GM21381 (cell line): ENCODE data around the gene CRYGN.

Experiments
- ATAC-seq: cut with Tn5 transposase; IDR thresholded peaks from one replicate; pipeline ENCODE4 v1.9.1; 2021; ENCODE audit warnings: mild to moderate bottlenecking, moderate library complexity; ENCODE audit not compliant: unreplicated experiment

Gene CRYGN

DNA sequence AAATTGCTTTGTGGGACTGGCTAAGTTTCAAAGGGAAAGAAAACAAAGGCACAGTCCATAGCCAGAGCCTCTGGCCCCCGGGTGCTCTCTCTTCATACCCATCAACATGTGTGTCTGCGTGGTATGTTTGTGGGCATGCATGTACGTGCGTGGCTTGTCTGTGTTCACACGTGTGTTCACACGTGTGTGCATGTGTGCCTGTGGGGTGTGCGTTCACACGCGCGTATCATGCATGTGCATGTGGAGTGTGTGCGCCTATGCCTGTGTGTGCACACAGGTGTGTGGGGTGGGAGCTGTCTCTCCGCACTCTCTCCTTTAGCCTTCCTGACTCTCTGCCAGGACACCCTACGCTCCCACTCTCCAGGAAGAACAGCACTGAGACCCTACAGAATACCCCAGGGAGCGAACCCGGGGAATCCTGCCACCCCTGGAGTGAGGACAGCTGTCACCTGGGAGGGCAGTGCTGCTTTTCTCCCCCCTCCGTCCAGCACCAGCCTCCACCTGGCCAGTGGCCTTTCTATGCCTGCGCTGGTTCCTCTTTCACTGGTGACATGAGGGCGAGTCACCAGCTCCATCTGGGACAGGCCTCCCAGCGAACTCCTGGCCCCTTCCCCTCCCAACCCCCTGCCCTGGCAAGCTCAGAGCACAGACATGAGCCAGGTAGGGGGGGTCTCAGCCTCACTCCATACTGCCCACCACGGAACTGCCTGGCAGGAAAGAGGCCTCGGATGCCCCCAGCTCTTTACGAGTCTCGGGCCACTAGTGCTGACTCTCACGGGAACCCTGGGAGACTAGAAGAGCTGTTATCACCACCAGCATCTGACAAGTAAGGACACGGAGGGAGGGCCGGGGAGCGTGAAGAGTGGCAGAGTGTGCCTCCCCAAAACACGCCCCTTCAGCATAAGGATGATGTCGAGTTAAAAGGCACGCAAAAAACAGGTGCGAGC is 46.6 kb downstream of the CRYGN start:
- no peak for ATAC-seq

DNA sequence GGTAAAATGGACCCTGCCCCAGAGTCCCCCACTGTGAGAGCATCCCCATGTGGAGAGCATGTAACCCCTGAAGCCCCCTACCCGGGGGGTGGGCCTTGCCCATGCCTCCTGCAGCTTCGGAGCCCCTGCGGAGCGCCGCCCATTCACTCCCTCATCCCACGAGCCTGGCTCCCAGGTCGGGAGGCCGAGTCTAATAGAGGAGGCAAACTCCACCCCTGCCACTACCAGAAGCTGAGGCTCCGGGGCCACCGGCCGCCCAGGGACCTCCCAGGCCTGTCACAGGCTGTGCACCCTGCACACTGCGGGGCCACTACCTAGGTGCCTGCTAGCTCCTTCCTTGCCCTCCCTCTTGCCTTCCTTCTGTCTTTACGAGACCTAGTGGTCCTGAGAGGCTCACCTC is 47.5 kb downstream of the CRYGN start:
- ATAC-seq: no peak

DNA sequence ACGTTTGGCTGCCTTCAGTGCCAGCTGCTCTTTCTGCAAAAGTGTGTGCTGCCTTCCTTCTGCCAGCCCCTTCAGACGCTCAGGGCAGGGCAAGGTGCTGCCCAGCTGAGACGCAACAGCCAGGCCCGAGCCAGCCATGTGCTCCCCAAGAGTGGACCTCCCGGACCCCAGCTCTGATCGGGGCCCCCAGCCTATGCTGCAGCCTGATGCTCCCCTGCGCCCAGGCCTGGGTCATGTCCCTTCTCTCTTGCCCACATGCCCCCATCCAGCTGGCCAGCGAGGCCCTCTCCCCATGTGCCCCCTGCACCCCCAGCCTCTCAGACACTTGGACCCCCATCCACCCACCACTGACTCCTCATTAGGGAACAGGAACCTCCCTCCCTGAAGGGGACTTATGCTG is 47.9 kb downstream of the CRYGN start:
- ATAC-seq: no peak

DNA sequence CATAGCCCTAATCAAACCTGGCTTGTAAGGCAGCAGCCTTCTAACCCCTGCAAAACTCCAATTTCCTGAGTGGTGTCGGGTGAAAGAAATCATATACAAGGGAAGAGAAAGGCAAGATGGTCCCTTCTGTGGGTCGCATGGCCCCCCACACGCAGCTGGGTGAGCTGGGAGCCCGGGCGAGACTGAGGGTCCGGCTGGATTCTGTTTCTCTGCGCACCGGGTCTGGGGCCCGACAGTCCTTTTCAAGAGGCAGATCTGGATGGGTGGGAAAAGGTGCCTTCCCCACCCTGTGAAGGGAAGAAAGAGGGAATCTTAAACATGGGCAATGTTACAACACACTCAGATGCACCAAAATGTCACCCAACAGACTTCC is 48.6 kb downstream of the CRYGN start:
- no peak for ATAC-seq

DNA sequence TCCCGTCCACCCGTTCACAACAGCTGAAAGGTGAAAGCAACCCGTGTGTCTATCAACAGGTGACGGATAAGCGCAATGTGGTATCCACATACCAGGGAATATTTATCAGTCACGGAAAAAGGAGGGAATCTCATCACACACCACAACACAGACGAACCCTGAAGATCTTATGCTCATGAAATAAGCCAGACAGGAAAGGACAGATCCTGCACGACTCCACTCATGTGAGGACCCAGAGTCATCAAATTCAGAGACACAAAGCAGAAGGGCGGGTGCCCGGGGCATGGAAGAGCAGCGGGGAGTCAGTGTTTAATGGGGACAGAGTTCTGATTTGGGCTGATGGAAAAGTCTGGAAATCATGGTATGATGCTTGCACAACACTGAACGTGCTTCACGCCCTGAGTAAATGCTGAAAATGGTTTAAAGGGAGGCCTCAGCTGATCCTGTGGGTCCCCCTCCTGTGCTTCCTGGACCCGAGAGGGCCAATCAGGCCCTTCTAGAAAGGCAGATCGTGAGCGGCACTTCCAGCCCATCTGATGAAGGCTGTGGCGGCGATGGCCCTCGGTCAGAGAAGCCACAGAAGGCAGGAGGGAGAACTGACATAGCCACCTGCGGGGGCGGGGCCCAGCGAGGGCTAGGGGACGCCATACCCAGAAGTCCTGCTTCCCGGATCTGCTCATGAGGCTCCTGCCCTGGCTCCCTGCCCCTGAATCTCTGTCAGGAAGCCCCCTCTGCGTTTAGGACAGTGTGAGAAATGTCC is 49.2 kb downstream of the CRYGN start:
- ATAC-seq: no peak

DNA sequence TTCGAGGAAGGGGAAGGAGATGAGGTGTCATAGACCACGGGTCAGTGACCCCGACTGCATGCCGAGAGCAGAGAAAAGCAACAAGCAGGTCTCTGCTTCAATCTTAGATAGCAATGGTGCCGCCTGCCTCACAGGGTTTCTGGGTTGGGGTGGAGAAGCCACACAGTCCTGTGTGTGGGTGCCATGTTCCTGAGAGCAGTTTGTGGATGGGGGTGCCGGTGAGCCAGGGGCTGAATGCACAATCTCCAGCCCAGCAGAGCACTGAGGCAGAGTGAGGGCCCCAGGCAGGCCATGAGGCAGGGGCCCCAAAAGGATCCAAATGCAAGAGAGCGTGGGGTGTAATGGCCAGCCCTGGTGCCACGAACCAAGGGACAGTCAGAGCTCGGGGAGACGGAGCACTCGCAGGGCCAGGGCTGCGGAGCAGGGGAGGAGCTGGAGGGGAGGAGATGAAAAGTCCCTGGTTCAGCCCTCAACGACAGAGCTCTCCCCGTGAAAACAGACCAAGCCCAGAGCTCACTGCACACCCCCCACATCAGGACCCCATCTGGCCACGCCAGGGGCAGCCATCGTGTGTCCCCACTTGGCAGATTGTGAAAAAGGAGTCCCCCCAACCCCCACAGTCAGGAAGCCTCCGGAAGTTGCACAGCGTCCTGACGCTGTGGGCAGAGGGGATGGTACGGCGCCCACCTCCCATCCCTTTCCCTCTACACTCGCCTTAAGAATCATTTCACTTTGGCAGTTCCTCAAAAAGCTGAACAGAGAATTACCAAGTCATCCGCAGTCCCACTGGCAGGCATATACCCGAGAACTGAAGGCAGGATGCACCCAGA is 50.0 kb downstream of the CRYGN start:
- ATAC-seq: no peak

DNA sequence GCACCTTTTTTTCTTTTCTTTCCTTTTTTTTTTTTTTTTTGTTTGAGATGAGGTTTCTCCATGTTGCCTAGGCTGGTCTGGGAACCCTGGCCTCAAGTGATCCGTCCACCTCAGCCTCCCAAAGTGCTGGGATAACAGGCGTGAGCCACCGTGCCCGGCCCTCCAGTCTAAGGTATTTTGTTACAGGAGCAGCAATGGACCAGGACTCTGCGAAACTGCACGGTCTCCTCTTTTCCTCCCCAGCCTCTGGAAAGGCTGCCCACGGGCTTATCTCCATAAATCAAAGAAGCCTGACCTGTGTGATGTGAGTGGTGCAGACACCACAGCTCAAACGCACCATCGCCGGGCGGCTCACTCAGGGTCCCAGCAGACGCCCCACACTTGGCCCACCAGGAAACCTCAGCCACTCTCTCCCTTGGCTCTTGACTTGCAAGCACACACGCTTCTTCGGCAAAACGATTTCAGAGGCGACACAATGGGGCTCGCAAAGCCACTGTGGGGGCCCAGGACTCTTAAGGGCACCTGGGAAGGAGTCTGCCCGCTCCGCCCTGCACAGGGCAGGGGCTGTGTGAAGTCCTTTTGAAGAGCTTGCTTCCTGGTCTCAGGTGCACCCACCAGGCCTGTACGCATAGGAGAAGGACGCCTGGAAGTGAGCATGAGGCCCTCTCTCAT is 50.7 kb downstream of the CRYGN start:
- no peak for ATAC-seq

DNA sequence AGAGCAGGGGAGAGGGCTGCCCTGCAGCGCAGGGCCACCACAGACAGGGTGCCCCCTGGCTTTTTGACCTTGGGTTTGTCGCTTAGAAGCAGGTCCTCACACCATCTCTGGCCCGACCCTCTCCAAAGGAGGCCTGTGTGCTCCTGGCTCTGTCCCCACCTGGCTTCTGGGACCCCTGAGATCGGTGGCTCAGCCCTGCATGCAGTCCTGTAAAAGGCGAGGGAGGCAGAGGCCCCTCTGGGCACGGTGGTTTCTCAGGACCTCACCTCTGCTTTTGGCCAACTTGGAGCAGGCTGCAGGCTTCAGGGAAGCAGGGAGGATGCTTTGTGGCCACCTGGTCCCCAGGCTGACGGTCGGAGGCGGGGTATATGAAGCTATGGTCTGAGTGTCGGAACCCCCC is 51.5 kb downstream of the CRYGN start:
- ATAC-seq: no peak

DNA sequence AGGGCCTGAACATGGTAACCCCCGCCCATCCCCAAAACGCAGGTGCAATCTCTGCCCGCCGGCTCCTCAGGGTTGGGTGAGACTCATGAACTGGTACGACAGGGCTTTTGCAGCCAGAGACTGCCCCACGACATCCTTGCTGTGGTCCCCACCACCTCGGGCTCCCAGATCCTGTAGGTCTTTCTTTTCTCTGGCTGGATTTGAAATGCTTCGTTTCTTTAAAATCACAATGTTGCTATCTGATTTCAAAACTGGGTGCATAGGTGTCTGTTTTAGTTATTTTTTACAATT is 52.0 kb downstream of the CRYGN start:
- no peak for ATAC-seq

DNA sequence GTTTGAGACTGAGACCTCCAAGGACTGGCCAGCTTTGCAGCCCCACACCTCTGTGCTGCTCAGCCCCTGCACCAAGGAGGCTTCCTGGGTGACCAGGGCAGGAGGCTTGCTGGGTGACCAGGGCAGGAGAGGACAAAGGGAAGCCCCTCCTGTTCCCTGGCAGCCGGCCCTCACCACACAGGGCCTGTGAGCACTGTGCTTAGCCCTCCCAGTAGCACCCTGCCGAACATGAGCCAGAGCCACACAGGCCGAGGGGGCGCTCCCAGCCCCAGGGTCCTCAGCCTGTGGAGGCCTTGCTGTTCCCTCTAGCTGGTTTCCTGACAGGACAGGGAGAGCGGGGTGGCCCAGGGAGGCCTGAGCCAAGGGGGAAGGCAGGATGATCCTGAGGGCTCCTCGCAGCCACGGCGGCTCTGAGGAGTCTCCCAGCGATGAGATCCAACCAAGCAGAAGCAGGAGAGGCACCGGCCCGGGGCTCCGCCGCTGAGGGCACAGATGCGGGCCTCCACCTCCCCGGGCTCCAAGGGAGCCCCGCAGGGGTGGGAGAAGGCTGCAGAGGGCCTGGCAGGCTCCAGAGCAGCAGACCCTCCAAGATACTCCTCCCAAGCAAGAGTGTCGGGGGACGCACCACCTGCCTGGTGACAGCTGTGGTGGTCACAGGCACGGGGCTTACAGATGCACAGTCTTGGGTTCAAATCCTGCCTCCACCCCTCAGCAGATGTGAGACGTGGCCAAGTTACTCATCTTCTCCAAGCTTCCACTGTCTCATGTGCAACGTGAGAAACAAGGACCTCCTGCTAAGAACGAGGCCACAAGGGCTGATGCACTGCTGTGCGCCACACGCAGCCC is 52.6 kb downstream of the CRYGN start:
- no peak for ATAC-seq

DNA sequence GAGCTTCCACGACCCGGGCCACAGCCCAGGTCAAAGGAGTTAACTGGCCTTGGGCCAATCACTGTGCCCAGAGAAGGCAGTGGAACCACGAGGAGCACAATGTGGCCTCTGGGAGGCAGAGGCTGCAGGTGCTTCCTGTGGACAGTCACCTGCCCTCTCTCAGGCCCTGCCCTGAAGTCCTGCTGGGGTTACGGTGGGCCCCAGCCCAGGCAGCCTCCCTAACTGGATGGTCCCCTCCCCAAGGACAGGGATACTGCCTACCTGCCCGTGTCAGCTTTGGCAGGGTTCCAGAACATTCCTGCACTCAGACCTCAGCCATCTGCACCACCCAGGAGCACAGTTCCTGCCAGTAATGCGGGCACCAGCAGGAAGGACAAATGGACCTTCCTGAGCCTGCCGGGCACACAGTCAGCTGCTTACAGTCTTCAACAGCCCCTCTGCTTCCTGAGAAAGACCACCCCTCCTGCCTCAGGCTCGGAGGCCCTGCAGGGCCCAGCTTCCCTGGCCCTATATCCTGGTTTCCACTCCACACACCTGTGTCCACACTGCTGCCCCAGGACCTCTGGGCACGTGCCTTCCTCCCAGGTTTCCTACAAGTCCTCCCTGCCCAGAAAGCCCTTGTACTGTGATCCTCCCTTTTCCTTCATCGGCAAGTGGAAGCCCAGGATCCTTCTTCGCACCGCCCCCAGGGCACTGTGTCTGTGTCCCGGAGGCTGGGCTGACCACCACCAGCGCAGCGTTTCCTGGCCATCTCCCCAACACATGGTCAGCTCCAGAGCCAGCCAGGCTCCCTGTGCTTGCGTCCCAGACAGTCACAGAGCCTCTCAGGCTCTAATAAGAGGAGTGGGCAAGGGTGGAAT is 53.4 kb downstream of the CRYGN start:
- no peak for ATAC-seq

DNA sequence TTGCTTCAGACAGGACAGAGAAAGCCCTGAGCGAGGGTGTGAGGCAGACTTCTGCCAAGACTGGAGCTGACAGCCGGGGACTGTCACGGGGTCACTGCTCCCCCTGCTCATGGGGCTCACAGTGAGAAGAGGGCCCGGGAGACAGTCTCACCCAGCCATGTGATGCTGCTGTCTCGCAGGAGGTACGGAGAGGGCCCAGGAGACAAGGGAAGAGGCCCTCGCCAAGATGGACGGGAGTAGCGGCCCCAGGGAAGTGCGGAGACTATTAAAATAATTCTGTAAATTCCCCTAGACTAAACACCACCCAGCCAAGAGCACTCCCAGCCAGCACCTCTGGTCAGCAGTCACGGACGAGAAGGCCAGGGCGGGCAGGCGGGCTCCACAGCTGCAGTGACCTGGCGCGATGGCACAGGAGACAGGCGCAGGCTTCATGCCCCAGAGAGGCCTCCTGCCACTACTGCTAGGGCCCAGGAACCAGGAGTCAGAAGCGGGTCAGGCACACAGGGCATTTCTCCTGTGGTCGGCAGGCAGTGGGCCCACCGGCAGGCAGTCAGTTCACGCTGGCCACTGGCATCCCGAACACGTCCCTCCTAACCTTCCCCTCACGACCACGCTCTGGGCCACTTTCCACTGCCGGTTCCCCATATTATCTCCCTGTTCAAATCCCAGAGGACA is 54.2 kb downstream of the CRYGN start:
- no peak for ATAC-seq

DNA sequence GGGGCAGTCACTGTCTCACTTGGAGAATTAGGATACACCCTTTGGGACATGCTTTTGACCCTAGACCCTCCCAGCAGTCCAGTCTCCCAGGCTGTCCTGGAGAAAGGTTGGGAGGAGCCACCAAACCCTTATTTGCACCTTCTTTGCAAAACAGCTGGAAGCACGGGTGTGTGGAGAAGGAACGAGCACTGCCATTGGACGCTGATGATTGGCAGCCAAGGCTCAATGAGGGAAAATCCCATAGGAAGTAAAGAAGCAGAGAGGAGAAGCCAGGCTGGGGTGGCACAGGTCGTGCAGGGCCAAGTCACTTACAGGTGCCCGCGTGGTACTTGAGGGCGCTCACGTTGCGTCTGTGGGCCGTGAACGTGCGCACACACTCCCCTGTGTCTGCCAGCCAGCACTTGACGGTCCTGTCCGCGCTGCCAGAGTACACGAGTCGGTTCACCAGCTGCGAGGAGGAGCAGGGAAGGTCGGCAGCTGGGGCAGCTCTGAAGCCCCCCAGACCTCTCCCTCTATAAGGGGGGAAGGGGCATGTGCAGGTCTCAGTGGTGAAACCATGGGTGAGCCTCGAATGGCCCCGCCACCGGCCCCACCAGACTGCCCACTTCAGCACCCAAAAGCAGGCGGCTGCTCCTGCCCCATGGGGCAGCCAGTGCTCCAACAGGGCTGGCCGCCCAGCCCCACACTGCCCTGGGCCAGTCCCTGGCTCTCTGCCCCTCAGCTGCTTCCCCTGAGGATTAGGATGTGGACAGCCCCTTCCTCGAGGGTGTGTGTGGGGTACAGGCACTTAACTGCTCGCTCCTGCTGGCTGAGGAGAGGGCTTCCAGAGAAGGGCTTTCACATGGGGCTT is 54.9 kb downstream of the CRYGN start:
- ATAC-seq: no peak

DNA sequence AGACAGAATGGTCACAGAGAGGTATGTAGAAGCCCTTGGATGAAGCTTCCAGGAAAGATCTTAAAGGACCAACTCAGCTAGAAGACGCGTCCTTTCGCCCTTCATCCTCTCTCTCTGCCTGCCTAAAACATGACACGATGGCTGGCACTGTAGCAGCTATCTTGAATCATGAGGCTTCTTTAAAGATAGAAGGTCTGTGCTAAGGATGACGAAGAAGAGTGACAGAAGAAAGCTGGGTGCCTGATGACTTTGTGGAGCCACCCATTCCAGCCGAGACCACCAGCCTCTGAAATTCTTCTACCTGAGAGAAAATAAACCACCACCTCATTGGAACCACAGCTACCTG is 55.6 kb downstream of the CRYGN start:
- ATAC-seq: no peak

DNA sequence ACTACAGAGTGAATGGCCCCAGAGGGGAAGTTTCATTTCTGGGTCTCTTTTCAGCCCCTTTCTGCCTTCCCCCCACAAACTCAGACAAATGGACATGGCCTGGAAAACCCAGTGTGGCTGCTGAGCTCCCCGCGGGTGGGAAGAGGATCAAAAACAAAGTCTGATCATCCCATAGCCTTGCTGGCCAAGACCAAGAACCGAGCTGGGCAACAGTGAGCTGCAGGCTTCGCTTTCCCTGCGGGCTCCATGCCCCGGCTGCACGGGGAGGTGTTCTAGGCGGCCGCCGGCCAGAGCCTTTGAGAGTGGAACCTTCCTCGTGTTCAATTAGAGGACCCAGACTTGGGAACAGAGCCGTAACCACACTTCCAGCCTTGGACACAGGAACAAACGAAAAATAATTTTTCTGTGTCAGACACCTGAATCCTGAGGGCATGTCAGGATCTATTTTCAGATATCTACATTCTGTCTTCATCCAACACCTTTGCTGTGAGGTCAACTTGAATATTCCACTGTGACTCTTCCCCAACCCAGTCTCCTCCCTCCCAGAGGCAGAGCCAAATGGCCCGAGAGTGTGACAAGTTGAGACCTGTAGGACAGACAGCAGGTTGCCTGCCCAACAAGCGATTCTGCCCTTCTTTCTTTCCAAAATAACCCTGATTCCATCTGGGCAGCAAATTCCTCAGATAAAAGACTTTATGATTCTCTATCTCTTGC is 56.1 kb downstream of the CRYGN start:
- no peak for ATAC-seq

DNA sequence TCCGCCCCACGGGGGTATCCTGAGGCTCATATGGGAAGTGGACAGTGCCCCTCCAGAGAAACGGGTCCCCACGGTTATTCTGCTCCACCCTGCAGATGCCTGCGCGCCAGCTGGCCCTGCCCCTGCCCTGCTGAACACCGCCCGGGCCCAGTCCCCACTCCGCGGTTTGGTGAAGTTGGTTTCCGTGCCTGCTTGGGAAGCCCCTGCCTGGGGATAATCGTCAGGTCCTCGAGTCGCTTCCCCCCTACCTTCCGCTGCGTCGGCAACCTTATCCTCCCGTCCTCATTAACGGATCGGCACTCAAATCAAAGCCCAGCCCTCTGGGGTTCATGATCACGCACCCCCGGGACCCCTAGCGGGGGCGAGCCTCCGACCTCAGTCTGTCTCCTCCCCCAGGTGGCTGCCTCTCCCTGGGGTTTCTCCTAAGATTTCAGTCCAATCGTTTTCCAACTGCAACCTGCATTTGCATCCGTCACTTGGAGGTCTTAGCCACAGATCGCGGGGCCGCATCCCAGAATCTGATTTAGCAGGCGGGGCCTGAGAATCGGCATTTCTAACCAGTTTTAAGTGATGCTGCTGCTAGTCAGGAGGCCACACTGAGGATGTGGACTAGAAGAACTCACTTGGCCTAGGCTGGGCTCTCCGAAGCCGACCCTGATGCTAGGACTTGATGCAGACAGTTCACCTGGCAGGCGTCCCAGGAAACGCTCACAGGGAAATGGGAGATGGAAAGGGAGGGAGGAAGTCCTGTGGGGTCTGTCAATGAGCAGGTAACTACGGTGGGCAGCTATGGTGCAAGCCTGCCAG is 57.7 kb downstream of the CRYGN start:
- no peak for ATAC-seq
